ENCODE measurements around the gene SH2D2A. TPM values are rescaled to one million over a fixed set of nuclear protein-coding genes. Genes with fewer than 3 reads are reported as not detected.

Gene SH2D2A
- total and polyA plus RNA-seq, 2 of the 4 experiments (the other 2 are of a cell fraction), result not detected

GRCh38 chr1:156822680-156823079 is 6.0 kb upstream of the SH2D2A start:
- H3K27me3 ChIP-seq (ENCODE audit: control insufficient read depth, insufficient read depth, low read length), result peaks cover 40% of the 10 kb centered on the region
- H2AK9ac ChIP-seq (replicated peaks; ENCODE audit: low read depth, low read length, poor library complexity), result no peak overlapping the region
- no peaks in the 10 kb centered on the region for H3K9me1 ChIP-seq (ENCODE audit: insufficient read depth, low read length)
- intact Hi-C loops (cut with micrococcal nuclease) (no loop called here), in situ Hi-C loops (cut with MboI; ENCODE audit: low sequenced_read_pairs) (no loop called here), dilution Hi-C loops (cut with HindIII; ENCODE audit: low sequenced_read_pairs, unreplicated experiment) (no loop called here)
- H2AFZ ChIP-seq (replicated peaks; ENCODE audit: low read length, poor library complexity), result no peak overlapping the region
- no CpG with 5 or more reads among the region's 1 CpG for WGBS, 2 experiments (ENCODE audit: extremely low coverage in 2 of 2, insufficient read length in 1 of 2)
- H3K23ac ChIP-seq (ENCODE audit: low read depth, low read length), result no peak overlapping the region
- no peak for ATAC-seq (ENCODE audit: low read depth)
- H4K5ac ChIP-seq (ENCODE audit: low read depth, low read length), result no peak overlapping the region
- DNase-seq, result no peak
- no peaks in the 10 kb centered on the region for H4K20me1 ChIP-seq (ENCODE audit: insufficient read depth, low read length)
- H3K9ac ChIP-seq (ENCODE audit: low read depth, low read length), result no peak overlapping the region
- no peak overlapping the region for H3K4me3 ChIP-seq (ENCODE audit: insufficient read depth, low read depth, low read length)
- POLR2A ChIA-PET (ENCODE audit: unreplicated experiment), result no interaction called here
- H3K4me1 ChIP-seq (ENCODE audit: control insufficient read depth, insufficient read depth, low read length), result no peaks in the 10 kb centered on the region
- no peaks in the 10 kb centered on the region for H3K36me3 ChIP-seq (ENCODE audit: control insufficient read depth, insufficient read depth, low read length)
- H2BK20ac ChIP-seq (ENCODE audit: low read depth, low read length), result no peak overlapping the region
- H3K4me2 ChIP-seq (ENCODE audit: low read depth, low read length), result no peak overlapping the region
- H2BK15ac ChIP-seq (ENCODE audit: low read depth, low read length), result no peak overlapping the region
- no peaks in the 10 kb centered on the region for H3K79me1 ChIP-seq (ENCODE audit: low read depth in 1 of 2, low read length in 2 of 2)
- no peak overlapping the region for H3K27ac ChIP-seq (ENCODE audit: insufficient read depth, low read length)
- no peak overlapping the region for H2BK5ac ChIP-seq (ENCODE audit: low read depth, low read length, poor library complexity, severe bottlenecking)
- H3K9me3 ChIP-seq (ENCODE audit: control insufficient read depth, insufficient read depth, low read length), result 0 out of 2 replicates have a peak, but pooled peaks cover 2% of the 10 kb centered on the region
- no peak overlapping the region for H3K14ac ChIP-seq (replicated peaks; ENCODE audit: low read depth, low read length)
- CTCF ChIA-PET, result interaction anchor here (0.6 to 1.4 kb wide), 4 partner anchors 9 to 17 kb away, joined by 3 to 6 read pairs (median 3); no protein-coding TSS in a partner anchor
- H3K56ac ChIP-seq (ENCODE audit: extremely low read depth, insufficient read depth, low read length), result no peak overlapping the region
- H4K91ac ChIP-seq (ENCODE audit: insufficient read depth, low read depth, low read length), result no peak overlapping the region
- no peak overlapping the region for H4K8ac ChIP-seq (ENCODE audit: low read depth in 2 of 2, low read length in 2 of 2)
- H2BK120ac ChIP-seq (ENCODE audit: low read depth, low read length), result no peak overlapping the region
- no TSS peak for BruUV-seq (replicated peaks)
- TF ChIP-seq SMC3 (IDR thresholded peaks at IDR 0.05; ENCODE audit: low read depth, low read length), result no peak
- no peak for TF ChIP-seq POLR2A (IDR thresholded peaks at IDR 0.05; ENCODE audit: low read depth, low read length)
- no peak for TF ChIP-seq MAFK (IDR thresholded peaks at IDR 0.05; ENCODE audit: low read depth, low read length)
- TF ChIP-seq RCOR1 (IDR thresholded peaks at IDR 0.05; ENCODE audit: insufficient replicate concordance, low read length), result no peak
- TF ChIP-seq CEBPB (IDR thresholded peaks at IDR 0.05; ENCODE audit: low read depth, low read length), result no peak
- TF ChIP-seq FOS (IDR thresholded peaks at IDR 0.05; ENCODE audit: low read depth, low read length), result no peak
- no peak for TF ChIP-seq MXI1 (IDR thresholded peaks at IDR 0.05; ENCODE audit: borderline replicate concordance, low read depth, low read length)
- no peak for TF ChIP-seq NFE2L2 (IDR thresholded peaks at IDR 0.05; ENCODE audit: low read depth, low read length)
- TF ChIP-seq RAD21 (IDR thresholded peaks at IDR 0.05; ENCODE audit: low read length), result no peak
- TF ChIP-seq USF2 (IDR thresholded peaks at IDR 0.05; ENCODE audit: low read depth, low read length), result no peak
- no peak for TF ChIP-seq CTCF (conservative IDR thresholded peaks at IDR 0.05; ENCODE audit: low read depth, low read length)
- no peak for TF ChIP-seq RFX5 (IDR thresholded peaks at IDR 0.05; ENCODE audit: low read depth, low read length)
- TF ChIP-seq MAZ (IDR thresholded peaks at IDR 0.05; ENCODE audit: borderline replicate concordance, low read depth, low read length), result no peak
- TF ChIP-seq ELK1 (IDR thresholded peaks at IDR 0.05; ENCODE audit: borderline replicate concordance, low read depth, low read length), result no peak
- TF ChIP-seq BHLHE40 (IDR thresholded peaks at IDR 0.05; ENCODE audit: low read depth, low read length), result no peak
- no peak for TF ChIP-seq CHD1 (IDR thresholded peaks at IDR 0.05; ENCODE audit: low read depth, low read length)
- H3K18ac ChIP-seq (ENCODE audit: low read depth, low read length), result no peak overlapping the region
- H3K4ac ChIP-seq (ENCODE audit: low read depth, low read length), result no peak overlapping the region
- no peak overlapping the region for H2AK5ac ChIP-seq (ENCODE audit: low read depth, low read length)
